GM18505 (cell line): ENCODE measurements around the gene LRP8.

Experiments used
- ATAC-seq: cut with Tn5 transposase; IDR thresholded peaks from one replicate; pipeline ENCODE4 v1.9.1; 2021; ENCODE audit not compliant: unreplicated experiment
- POLR2A ChIP-seq: IDR thresholded peaks from 4 replicates; pipeline ENCODE4 v1.6.1; 2011; ENCODE audit warnings: borderline replicate concordance; ENCODE audit not compliant: insufficient read depth, insufficient read length; ENCODE audit errors: extremely low read depth

LRP8 gene

DNA sequence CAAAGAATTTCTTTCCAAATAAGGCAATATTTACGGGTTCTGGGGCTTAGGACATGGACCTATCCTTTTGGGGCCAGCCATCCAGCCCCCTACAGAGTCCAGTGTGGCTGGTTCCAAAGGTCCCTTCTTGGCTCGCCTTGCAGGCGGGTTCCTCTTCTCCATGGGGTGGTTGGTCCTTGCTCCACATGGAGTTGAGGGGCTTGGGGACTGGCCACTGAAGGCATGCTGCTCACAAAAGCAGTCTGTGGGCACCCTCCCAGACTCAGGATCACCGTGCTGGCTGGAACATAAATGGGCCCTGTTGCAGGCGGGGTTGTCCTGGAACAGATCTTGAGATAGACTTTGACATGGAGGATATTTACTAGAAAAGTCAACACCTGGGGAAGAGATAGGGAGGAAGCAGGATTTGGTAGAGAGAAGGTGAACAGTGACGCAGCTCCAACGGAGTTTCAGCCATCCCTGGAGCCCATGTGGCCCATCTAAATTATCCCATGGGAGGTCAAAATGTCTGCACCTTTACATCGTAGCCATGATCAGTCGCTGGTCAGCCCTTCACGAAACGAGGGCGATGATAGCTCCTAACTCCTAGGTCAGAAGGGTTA, 39.1 kb upstream of the LRP8 start:
- no peak for TF ChIP-seq POLR2A
- ATAC-seq = no peak

DNA sequence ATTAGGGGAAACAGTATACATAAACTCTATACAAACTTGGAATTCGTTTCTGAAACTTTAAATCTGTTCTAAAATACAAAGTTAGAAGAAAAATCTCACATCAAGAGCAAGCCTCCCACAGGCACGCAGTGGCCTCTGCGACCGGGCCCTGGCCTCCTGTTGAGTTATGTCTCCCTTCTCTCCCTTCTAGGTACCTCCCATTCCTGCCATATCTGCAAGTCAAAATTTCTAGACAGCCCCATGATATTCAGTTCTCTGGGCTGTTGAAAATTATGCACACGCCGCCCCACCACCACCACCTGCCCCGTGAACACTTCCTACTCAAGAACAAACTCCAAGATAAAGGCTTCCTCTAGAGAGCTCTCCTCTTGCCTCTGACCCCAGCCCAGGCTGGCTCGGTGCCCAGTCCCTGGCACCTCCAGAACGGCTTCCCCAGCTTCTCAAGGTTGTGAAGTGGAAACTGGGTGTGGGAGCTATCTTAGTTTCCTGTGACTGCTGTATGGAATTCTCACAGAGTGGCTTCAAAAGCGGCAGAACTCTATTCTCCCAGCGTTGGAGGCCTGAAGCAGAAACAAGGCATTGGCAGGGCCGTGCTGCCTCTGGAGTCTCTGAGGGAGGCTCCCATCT, 37.7 kb upstream of the LRP8 start:
- ATAC-seq = no peak
- no peak for TF ChIP-seq POLR2A

DNA sequence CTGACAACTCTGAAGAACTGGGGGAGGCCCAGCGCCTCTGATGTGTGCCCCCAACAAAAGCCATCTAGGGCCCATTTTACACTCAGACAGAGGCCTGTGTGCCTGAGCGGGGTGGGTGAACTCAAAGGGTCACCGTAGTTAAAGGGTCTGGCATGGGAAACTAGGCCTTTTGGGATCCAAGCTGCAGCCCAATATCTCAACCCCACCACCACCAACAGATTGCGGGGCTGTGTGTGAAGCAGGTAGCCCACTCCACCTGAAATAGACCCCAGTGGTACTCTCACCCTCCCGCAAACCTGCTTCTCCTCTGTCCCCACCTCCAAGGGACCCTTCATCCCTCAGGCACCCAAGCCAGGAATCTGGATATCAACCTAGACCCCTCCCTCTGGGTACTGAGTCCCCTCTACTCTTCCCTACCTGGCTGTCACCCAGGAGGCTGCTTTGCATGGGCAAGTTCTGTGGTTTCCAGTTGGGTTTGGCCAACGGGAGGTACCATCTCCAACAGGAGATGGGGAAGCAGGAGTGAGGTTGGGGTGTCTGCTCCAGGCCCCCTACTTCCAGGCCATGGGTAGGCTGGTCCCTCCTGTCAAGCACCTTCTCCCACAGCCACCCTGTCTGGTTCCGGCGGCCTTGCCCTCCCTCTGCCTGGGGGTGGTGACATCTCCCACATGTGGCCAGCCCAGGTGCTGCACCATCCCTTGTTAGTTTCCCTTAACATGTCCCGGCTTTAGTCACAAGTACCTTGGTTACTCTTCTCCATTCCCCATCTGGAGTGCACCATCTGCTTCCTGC, 35.2 kb upstream of the LRP8 start:
- ATAC-seq = no peak
- no peak for TF ChIP-seq POLR2A

GRCh38 chr1:53362270-53362669, 34.4 kb upstream of the LRP8 start:
- ATAC-seq = no peak
- TF ChIP-seq POLR2A = no peak

- ATAC-seq = no peak
- TF ChIP-seq POLR2A = no peak
Measured at GRCh38 chr1:53361541-53361961, 33.7 kb upstream of the LRP8 start.

- TF ChIP-seq POLR2A = no peak
- ATAC-seq = no peak
Measured at GRCh38 chr1:53359934-53360276, 32.0 kb upstream of the LRP8 start.

DNA sequence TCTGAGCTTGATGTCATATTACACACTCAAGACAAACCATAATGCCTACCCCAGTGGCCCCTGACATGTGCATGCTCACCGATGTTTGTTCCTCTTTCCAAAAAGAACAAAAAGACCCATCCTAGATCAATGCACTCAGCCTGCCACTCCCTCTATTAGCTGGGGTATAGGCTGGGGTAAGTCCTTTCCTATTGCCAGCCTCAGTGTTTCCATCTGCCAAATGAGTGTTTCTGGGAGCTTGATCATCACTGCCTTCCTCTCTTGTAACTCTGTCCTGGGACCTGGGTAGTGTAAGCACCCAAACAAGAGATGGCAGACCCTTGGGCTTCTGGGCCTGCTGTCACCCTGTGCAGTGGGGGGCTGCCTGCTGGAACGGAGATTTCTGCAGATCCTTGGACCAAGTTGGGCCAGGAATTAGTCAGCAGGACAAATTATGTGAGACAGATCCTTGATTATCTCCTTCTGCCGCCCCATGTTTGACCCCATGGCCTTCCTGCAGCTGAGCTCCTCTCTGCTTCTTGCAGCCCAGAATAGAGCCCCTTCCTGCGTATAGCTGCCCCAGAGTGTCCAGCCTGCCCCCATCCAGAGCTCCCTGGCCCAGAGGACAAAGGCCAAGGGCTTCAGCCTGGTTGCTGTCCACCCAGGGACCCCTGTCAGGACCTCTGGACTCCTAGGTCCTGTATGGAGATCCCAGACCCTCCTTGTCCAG, 31.5 kb upstream of the LRP8 start:
- no peak for TF ChIP-seq POLR2A
- no peak for ATAC-seq

- no peak for TF ChIP-seq POLR2A
- ATAC-seq = no peak
Measured at GRCh38 chr1:53356637-53357036, 28.8 kb upstream of the LRP8 start.

- no peak for ATAC-seq
Measured at GRCh38 chr1:53354119-53354518, 26.2 kb upstream of the LRP8 start.

DNA sequence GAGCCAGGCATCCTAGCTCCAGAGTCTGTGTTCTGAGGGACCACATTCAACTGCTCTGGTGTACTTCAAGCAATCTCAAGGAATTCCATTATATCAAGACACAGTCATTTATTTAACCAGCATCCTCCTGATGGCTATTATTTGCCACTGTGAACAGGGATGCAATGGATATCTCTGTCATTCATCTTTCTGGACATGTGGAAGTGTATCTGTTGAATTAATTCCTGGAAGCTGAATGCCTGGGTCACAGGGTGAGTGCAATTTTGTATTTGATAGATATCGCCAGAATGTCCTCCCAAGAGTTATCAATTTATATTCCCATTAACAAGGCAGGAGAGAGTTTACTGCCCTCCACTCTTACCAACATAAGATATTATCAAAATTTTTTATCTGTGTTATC, 24.7 kb upstream of the LRP8 start:
- no peak for ATAC-seq
- no peak for TF ChIP-seq POLR2A

More at GRCh38 chr1:53354119-53354518, 26.2 kb upstream of the LRP8 start:
- no peak for TF ChIP-seq POLR2A

GRCh38 chr1:53350853-53351767, 23.2 kb upstream of the LRP8 start:
- ATAC-seq = no peak
- TF ChIP-seq POLR2A = no peak

DNA sequence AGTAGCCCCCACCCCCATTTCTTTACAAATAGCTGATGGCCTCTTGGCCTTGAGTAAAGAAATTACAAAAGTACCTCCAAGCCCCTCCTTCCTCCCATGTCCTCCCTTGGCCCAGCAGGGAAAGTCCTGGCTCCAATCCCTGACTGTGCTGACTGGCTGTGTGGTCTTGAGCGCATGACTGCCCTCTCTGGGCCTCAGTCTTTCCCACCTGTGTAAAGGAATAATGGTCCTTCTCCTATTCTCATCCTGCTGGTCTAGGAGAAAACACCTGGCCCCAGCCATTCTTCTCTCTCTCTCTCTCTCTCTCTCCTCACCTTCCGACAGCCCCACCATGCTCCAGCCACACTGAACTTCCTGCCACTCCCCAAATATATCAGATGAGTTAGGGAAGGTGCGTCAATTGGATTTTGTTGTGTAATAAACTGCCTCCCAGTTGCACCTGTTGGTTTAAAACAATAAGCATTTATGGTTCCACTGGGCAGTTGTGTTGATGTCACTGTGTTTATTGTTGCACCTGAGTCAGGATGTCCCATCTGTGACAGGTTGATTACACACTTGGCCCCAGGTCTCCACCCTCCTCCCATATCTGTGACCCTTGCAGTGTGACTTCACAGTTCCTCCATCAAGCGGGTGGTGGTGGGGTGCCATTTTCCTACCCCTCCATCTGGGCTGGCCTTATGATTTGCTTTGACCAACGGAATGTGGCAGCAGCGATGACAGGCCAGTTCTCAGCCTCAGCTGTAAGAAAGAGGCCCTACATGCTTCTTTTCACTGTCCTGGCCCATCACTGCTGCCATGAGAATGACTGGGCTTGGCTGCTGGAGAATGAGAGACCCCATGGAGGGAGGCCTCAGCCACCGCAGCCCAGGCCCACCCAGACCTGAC, 22.3 kb upstream of the LRP8 start:
- ATAC-seq = no peak
- TF ChIP-seq POLR2A = no peak

GRCh38 chr1:53349369-53349835, 21.5 kb upstream of the LRP8 start:
- TF ChIP-seq POLR2A = no peak
- no peak for ATAC-seq
